Right renal pelvis (tissue), 4 donors: ENCODE data around the gene PCCA. TPM values are rescaled to one million over a fixed set of nuclear protein-coding genes. Genes with fewer than 3 reads are reported as not detected.
A peak's percentile ranks its signal among the peaks of the same experiment; 100 is the strongest.
"Not testable (repeated sequence)": the region's sequence is repeated elsewhere in the genome, so short reads cannot be mapped to it uniquely, and the experiment has no call there.

Experiments
- DNase-seq, 4 donors: peaks; one replicate each; pipeline ENCODE4 v3.0.0-alpha.2; 2013; ENCODE audit warnings: low read depth in 4 of 4, low spot score in 3 of 4, missing footprints in 1 of 4
- polyA plus RNA-seq, 4 donors: library from polyadenylated mRNA; unstranded; fragments of 120-200 nt; gene quantifications; one replicate each; pipeline ENCODE4 v1.2.1, GENCODE V29; 2013; ENCODE audit not compliant: insufficient read length in 4 of 4

The PCCA gene
- polyA plus RNA-seq, 4 donors: 50.8 to 70.4 (median 65.4) TPM

DNA sequence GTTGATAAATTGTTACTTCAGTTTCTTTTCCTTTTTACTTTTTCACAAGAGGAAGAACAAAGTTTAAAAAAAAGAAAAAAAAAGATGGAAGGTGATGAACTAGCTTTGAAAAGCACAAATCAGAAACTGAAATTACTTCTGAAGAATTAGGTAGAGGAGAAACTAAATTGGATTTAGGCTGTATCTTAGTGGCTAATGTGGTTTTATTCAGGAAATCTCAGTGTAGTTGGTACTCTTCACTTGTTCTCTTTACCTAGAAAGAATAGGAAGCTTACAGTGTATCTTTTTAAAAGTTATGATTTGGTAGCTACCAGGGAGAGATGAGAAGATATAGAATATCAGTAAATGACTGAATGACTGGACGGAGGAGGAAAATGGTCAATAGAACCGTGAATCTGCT lies 252.0 kb downstream of the PCCA start:
- DNase-seq: no peak

DNA sequence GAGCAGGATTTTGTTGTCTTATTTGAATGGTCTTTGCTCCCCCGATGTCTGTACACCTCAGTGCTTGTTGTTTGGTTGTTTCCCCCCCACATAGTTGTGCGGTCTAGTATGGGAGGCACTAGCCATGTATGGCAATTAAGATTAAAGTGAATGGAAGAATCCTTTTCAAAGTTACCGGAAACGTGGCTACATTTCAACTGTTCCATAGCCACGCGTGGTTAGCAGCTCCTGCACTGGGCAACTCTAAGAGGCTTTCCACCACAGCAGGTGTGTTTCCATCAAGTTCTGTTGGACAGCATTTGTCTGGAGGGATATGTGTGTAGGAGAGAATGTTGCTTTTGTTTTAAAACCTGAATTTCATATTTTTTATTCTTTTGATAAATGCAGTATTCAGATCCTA lies 252.4 kb downstream of the PCCA start:
- no peak for DNase-seq

DNA sequence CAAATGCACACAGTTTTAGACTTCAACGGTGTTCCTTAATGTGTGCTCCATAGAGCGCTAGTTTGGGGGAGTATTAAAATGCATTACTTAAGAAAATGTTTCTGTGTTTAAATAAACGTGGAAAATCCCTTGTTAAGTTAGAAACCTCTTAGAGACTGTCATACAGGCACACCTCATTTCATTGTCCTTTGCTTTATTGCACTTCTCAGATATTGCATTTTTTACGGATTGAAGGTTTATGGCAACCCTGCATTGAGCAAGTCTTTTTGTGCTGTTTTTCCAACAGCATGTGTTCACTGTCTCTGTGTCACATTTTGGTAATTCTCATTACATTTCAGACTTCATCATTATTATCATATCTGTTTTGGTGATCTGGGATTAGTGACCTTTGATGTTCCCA lies 255.7 kb downstream of the PCCA start:
- no peak for DNase-seq

DNA sequence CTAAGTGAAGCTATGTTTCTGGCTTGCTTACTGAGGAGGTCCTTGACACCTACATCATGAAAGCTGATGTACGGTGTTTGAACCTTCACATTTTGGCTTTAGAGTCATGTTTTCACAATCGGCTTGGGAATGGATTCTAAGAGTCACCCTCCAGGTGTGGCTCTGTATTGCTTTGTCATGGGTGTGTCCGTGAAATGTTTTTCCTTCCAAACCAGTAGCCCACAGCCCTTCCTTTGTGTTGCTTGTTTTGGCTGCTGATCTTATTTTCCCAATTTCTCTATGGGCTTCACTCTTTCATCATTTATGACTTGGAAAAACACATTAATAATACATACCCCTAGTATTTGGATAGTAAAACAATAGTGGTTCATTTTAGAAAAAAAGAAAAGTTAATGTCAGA lies 259.1 kb downstream of the PCCA start:
- no peak for DNase-seq

DNA sequence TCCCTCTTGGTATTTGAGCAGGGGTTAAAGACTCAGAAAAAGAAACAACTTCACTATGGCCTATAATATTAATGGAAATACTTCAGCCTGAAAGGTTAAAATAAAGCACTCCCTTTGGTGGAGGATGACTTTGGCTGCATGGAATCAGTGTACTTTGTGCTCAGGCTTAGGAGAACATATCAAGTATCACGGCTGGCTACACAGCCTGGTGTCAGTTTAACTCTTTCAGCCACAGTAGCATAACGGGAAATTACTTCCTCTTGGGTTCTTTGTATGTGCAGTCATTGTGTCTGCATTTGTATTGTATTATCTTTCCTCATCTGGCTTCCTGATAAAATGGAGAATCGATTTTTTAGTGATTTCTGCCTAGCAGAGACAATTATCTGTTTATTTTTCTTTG lies 260.7 kb downstream of the PCCA start:
- DNase-seq: no peak

DNA sequence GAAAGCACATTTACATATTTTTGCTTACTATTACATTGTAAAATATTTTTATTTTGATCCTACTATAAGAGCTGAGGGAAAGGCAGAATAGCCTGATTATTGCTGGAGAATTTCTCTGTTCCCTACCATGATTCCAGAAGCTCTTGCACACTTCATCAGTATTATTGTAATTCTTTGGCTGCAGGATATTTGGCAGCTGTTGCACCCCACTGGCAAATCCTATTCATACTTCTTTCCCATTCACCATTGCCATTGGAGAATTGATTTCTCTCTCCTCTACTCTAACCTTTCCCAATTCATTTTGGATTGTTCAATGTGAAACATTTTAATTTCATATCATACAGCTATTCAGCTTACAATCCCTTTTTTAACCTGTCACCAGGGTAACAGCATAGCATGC lies 261.7 kb downstream of the PCCA start:
- no peak for DNase-seq

DNA sequence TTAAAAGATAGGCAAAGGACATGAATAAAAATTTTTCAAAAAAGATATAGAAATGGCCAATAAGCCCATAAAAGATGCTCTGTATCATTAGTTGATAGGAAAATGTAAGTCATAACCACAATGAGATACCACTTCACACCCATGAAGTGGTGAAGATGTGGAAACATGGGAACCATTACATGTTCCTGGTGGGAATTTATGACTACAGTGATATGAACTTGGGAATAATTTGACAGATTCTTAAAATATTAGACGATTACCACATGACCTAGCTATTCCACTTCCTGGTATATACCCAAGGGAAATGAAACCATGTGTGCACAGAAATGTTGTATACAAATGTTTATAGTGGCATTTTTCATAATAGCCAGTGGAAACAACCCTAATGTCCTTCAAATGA lies 267.5 kb downstream of the PCCA start:
- no peak for DNase-seq

DNA sequence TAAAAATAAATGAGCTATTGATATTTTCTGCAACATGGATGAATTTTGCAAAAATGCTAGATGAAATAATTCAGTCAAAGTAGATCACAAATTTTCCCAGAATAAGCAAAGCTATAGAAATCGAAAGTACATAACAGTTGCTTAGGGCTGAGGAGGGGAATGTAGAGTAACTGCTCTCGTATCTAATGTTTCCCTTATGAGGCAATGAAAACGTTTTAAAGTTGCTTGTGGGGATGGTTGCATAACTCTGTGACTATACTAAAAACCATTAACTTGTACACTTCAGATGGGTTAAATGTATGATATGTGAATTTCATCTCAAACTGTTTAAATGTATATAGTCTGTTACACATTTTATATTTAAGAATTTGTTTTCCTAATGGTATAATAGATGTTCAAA lies 268.0 kb downstream of the PCCA start:
- DNase-seq: no peak

DNA sequence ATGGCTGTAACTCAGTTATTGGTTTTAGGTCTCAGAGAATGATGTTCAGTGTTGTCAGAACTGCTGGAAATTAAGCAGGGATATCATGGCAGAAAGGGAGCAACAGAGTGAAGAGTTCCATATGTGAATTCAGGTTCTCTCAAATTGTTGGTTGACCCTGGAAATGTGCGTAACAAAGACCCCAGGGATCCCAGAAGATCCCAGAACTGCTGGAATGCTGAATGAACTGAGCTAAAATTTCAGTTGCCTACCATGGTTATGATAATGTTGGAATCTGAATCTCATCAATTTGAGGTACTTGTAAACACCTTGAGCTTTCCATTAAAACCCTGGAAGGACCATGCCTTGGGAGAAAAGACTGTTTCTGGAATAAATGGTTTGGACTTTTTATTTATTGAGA lies 268.9 kb downstream of the PCCA start:
- DNase-seq: no peak

DNA sequence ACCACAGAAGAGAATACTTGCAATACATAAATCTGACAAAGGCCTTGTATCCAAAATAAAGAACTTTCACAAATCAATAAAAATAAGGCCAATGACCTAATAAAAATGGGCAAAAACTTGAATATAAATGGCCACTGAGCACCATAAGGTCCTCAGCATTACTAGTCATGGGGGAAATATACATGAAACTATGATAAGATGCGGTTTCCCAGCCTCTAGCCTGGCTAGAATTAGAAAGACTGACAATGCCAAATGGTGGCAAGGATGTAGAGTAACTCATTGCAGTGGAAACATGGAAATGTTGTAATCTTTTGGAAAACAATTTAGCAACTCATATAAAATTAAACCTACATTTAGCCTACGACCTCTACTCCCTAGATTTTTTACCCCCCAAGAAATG lies 272.6 kb downstream of the PCCA start:
- DNase-seq: no peak

DNA sequence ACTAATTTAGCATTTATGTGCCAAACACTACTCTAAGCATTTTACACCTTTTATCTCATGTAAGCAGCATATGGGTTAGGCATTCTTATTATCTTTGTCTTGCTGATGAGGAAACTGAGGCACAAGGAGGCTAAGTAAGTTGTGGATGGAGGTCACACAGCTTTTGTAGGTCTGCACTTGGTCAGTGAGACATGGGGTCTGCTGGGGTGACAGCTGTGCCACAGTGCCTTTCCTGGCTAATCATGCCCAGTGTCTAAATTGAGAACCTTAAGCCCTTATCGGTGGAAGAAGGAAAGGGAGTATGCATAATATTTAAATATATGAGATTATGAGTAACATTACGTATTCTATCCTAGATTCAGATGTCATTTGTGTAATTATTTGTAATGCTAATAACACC lies 273.5 kb downstream of the PCCA start:
- DNase-seq: no peak

DNA sequence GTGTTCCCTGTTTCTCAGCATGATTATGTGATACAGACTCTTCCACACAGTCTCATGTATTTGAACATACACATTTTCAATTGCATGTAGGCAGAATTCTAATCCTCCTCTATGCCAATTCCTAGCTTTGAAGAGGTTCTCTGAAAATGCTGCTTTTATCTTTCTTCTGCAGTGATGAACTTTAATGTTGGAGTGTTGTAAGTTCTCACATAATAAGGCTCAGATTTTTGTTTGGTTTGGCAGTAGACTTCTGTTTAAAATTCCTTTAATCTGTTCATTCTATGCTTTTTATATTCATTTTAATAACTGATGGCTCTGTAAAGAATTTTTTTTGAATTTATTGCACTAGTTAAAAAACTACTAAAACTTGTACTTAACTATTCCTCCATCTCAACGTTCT lies 273.9 kb downstream of the PCCA start:
- no peak for DNase-seq

DNA sequence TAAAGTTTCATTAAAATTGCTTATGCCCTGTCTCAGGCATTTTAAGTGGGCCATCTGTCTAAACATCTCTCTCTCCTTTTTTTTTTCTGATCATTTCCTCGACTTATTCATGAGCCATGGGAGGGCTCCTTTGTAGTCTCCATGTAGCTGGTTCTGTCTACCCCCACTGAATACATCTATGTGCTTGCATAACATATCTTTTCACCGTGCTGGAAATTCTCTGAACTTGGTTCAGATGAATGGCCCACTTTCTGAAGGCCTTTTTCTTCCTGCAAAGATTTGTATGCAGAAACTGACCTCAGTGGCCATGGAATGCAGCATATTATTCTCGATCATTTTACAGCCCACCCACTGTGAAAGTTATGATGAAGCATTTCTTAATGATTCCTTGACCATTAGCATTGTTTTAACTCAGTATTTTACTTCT lies 274.4 kb downstream of the PCCA start:
- DNase-seq: peak in 1 of 4 donors; percentile 16

DNA sequence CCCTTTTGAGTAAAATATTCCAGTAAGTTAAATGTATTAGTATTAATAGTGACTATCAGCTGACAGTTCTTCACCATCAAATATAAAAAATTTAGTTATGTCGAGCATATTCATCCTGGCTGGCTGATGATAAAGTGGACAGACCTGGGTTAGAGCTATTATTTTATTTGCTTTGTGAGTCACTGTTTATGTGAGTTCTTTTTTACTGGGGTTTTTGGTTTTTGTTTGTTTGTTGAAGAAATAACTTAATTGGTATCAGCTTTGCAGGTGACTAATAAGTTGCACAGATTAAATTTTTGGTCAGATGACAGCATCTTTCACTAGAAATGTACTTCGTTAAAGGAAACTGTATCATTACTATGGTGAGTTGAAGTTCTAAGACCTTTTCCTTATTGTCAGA lies 275.0 kb downstream of the PCCA start:
- DNase-seq: no peak

DNA sequence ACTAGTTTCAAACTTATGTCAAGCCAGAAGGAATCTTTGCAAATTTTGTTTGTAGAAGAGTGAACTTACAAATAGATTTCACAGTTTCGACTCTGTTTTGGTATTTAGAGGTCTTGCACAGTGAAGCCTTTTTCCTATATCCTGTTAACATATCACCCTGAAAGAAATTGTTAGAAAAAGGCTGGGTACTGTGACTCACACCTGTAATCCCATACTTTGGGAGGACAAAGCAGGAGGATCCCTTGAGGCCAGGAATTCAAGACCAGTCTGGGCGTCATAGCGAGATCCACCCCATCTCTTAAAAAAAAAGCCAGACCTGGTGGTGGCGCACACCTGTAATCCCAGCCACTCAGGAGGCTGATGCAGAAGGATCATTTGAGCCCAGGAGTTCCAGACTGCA lies 275.7 kb downstream of the PCCA start:
- DNase-seq: no peak

DNA sequence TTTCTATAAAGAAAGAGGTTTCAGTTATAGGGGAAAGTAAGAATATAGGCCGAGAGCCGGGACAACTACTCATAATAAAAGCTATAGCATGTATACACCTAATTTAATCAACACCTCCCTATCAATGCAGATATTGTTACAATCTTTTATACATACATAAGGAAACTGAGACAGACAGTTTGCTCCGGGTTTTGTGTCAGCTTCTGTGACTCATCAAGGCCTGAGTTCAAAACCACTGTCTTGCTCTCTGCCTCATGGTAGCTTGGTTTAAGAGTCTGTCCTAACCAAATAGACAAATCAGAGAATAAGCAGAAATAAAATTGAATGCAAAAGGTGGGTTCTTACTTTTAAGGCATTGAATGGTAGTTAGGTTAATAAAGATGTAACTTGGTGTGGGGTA lies 276.8 kb downstream of the PCCA start:
- DNase-seq: no peak

DNA sequence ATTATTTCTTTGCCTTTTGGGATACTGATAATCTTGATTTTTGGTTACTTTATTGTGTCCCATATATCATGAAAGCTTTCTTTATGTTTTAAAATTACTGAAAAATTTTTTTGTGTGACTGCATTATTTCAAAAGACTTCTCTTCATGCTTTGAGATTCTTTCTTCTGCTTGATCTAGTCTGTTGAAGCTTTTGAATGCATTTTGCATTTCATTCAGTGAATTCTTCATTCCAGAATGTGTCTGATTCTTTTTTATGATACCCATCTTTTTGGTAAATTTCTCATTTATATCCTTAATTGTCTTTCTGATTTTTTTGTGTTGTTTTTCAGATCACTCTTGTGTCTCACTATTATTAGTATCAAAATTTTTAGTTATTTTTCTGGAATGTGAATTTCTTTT lies 289.6 kb downstream of the PCCA start:
- DNase-seq: no peak

DNA sequence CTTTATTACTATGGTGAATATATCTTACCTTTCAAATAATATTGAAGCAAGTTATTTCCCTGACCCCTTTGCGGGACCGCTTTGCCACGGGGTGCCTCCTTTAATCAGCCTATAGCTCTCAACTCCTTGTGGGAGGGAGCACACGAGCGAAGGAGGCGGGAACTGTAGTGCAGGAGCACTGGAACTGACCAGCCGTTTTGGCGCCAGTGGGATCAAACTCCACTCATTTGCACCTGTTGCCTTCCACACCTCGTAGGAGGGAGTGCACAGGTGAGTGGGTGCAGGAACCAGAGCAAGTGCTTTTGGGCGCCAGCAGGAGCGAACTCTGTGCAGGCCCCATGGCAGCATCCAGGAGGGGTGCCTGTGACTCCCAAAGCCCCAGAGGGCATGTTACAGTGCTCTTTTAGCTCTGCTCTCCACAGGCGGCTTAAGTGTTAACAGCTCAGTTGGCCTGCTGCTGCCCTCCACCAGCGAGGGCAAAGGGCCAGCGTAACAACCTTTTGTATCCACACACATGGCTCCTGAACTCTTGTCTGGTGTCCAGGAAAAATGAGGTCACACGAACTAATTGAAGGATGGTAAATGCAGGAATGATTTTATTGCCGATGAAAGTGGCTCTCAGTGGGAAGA lies 292.8 kb downstream of the PCCA start:
- no peak for DNase-seq

DNA sequence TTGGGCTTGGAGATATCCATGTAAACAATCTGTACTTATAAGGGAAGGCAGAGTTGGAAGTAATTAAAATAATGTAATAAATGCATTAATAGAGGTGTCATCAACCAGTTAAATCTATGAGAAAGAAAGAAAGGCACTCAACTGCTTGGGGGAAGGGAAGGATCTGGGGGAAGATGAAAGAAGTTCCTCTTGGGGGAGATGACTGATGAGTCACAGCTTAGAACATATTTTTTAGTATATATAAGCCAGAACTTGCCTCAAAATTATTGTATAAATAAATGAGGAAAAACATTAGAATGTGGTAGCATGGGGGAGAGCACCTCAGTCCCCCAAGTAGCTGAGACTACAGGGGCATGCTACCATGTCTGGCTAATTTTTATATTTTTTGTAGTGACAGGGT lies 293.9 kb downstream of the PCCA start:
- no peak for DNase-seq

DNA sequence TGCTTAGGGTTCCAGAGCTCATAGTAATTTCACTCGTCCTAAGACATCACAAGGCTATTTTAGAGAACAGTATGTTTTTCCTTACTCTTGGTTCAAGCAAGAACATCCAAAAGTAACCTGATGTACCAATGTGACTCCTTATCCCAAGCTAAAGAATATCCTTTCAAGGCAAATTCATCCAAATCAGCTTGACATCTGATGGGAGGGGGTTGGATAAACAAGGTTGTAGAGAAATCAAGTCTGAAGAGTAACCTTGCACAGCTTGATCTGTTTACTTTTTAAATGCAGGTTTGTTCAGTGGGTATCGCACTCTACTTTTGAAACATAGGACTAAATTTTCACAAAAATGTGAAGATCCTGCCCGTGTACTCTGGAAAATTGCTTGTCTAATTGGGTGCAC lies 298.5 kb downstream of the PCCA start:
- DNase-seq: no peak

DNA sequence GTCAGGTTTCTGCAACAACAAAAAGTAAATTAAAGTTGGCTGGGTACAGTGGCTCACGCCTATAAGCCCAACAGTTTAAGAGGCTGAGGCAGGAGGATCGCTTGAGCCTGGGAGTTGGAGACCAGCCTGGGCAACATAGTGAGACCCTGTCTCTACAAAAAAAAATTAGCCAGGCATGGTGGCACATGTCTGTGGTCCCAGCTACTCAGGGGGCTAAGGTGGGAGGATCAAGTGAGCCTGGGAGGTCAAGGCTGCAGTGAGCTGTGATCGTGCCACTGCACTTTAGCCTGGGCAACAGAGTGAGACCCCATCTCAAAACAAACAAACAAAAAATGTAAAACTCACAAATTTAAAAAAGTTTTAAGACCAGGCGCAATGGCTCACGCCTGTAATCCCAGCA lies 299.3 kb downstream of the PCCA start:
- DNase-seq: not testable (repeated sequence)

DNA sequence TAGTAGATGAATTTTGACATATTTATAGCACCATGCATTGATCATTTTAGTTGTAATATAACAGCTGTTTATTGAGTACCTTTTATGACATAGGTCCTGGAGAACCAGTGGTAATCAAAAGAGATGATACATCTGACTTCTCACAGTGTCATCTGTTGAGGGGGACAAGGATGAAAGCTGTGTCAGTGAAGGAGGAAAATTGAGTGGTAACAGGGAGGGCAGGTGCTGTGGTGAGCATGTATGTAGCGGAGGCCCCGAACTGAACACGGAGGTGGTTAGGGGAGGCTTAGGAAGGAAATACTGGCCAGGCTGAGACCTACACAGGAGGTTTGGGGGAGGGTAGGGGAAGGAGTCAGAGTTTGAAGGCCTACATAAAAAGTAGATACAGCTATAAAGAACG lies 300.0 kb downstream of the PCCA start:
- no peak for DNase-seq

DNA sequence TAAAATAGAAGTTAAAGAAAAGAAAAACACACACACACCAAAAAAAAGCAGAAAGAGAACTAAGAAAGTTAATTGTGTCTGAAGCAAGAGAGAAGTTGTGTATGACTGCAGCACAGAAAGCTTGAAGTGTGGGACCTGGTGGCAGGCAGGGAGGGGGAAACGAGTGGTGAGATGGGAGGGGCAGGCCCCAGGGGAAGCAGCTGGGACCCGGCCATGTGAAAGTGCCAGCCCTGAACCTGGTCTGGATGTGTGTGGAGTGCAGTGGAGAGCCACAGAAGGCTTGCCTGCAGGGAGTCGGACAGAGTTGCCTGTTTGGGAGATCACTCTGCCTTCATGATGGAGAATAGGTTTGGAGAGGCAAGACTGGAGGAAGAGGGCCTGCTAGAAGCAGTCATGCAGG lies 300.7 kb downstream of the PCCA start:
- DNase-seq: no peak
